CD4-positive, alpha-beta T cell treated with Interleukin-6 at 100 ng/mL for 8 hours (primary cell): ENCODE results near the gene ACSF3.
A peak's percentile ranks its signal among the peaks of the same experiment; 100 is the strongest.

Source experiments
- DNase-seq: peaks from one replicate; pipeline ENCODE4 v3.0.0-alpha.2; 2020; ENCODE audit warnings: mixed read lengths, low spot score

Gene ACSF3

DNA sequence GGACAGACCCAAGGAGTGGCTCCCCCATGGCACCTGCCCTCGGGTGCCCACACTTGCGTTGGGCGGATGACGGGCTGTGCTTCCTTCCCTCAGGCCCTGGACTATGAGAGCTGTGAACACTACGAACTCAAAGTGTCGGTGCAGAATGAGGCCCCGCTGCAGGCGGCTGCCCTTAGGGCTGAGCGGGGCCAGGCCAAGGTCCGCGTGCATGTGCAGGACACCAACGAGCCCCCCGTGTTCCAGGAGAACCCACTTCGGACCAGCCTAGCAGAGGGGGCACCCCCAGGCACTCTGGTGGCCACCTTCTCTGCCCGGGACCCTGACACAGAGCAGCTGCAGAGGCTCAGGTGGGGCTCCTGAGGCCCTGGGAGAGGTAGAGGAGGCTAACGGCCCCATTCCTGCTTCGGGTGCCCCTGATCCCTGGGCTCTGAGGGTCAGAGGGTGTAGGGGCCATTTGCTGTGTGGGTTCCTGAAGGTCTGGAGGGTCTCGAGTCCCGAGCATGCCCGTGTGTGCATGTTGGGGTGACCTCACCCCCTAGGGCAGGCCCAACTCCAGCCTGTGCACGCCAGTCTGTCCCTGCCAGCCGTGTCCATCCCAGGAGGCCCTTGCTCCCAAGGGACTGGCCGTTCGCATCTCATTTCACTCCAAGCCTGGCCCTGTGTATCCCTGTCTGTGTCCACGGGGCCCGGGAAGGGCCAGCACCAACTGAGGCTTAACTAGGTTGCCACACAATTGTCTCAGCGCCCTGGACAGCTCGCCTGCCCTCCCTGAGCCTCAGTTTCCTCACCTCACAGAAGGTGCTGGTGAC lies 96.7 kb downstream of the ACSF3 start:
- DNase-seq, result no peak

DNA sequence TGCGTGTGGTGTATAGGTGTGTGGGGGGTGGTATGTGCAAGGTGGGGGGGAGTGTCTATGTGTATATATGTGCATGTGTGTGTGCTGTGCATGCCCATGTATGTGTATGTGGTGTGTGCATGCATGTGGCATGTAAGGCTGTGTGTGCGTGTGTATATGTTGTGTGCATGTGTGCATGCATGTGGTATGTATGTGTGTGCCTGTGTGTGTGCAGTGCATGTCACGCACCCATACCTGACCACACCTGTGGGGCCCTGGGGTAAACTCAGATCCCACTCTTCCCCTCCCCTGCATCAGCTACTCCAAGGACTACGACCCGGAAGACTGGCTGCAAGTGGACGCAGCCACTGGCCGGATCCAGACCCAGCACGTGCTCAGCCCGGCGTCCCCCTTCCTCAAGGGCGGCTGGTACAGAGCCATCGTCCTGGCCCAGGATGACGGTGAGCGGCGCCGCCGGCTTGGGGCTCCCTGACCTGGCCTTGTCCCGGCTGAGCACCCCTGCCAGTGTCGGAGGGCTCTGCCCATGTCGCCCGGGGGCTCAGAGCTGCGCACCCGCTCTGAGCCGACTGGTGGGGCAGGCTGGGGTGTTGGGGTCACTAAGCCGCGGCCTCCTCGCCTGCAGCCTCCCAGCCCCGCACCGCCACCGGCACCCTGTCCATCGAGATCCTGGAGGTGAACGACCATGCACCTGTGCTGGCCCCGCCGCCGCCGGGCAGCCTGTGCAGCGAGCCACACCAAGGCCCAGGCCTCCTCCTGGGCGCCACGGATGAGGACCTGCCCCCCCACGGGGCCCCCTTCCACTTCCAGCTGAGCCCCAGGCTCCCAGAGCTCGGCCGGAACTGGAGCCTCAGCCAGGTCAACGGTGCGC lies 97.6 kb downstream of the ACSF3 start:
- DNase-seq, result no peak

- no peak for DNase-seq
Observed at GRCh38 chr16:89191901-89192185, 98.2 kb downstream of the ACSF3 start.

GRCh38 chr16:89192186-89192955 lies 98.7 kb downstream of the ACSF3 start:
- peak; percentile 84 for DNase-seq

DNA sequence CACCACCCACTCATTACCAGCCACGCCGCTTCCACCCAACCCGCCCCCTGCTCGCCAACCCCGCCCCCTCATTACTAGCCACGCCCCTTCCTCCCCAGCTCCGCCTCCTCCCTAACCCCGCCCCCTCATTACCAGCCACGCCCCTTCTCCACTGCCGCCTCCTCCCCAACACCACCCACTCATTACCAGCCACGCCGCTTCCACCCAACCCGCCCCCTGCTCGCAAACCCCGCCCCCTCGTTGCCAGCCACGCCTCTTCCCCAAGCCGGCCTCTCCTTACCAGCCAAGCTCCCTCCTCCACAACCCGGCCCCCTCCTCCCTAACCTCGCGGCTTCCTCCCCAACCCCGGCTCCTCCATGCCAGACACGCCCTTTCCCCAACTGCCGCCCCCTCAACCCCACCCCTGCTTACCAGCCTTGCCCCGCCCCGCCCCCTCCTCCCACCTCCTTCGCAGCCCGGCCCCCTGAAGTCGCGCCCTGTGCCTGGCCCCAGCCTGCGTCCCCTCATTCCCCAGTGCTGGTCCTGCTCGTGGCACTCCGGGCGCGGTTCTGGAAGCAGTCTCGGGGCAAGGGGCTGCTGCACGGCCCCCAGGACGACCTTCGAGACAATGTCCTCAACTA lies 99.4 kb downstream of the ACSF3 start:
- peak; percentile 51 for DNase-seq

DNA sequence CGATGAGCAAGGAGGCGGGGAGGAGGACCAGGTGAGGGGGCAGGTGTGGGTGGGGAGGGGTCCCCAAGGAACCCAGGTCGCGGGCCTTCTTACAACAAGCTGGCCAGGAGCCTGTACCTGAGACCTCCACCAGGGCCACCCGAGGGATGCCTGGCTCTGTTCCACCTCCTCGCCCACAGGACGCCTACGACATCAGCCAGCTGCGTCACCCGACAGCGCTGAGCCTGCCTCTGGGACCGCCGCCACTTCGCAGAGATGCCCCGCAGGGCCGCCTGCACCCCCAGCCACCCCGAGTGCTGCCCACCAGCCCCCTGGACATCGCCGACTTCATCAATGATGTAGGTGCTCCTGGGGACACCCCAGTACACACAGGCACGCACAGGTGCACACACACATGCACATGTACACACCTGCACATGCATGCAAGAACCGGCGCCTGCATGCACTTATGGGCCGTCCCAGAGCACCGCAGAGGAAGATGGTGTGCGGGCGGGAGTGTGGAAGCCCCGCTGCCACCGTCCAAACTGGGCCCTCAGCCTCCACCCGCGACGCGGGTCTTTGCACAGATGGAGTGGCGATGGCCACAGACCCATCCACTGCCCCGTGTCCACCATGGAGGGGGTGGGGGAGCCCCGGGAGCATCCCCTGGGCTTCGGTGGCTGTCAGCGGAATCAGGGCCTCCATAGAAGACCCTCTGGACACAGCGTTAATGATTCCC lies 100.1 kb downstream of the ACSF3 start:
- DNase-seq, result no peak

DNA sequence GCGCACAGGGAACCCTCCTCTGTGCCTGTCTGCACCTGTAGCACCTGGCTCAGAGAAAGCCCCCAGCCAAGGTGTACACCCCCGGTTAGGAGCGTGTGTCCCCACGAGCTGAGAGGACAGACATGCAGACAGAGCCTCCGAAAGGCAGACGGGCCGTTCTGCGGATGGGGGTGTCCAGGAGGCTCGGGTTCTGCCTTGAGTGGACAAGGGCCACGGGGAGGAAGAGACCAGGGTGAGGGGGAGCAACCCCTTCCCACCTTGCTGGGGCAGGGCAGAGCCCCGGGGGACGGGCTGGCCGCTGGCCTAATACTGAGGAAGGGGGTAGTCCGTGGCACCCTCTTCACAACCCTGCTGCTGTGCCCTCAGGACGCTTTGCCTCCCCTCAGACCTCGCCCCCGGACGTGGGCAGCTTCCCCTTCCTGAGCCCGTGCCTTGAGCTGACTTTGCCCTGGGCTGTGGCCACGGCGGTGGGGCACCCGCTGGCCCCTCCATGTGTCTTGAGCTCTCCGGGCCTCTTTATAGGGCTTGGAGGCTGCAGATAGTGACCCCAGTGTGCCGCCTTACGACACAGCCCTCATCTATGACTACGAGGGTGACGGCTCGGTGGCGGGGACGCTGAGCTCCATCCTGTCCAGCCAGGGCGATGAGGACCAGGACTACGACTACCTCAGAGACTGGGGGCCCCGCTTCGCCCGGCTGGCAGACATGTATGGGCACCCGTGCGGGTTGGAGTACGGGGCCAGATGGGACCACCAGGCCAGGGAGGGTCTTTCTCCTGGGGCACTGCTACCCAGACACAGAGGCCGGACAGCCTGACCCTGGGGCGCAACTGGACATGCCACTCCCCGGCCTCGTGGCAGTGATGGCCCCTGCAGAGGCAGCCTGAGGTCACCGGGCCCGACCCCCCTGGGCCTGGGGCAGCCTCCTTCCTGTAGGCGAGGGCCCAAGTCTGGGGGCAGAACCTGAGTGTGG lies 101.0 kb downstream of the ACSF3 start:
- no peak for DNase-seq

DNA sequence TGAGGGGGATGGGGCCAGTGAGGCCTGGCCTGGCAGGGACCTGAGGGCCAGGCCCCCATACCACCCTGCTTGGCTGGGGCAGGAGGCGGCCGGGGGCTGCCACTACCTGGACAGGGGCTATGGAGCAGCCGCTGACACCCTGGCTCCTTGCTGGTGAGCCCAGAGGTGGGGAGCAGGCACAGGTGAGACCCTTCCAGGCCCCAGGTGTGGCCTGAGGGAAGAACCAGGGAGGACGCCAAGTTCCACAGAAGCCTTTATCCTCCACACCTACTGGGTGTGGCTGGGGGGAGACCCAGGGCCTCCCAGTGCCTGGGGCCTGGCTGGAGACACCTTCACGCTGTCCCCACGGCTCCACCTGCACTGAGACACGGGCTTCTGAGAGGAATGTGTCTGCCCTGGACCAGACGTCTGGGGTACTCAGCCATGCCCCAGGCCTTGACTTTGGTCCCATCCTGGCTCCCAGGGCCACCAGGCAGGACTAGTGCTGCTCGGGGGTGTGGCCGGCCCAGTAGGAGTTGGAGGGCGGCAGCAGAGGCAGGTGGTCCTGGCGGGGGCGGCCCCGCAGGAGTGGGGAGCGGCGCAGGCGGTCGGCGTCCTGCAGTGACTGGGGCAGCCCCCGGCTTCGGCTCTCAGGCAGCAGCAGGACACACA lies 102.0 kb downstream of the ACSF3 start:
- DNase-seq, result no peak

- DNase-seq, result no peak
Observed at GRCh38 chr16:89197033-89197632, 103.5 kb downstream of the ACSF3 start.

- DNase-seq, result no peak
Observed at GRCh38 chr16:89197633-89198416, 104.2 kb downstream of the ACSF3 start.

DNA sequence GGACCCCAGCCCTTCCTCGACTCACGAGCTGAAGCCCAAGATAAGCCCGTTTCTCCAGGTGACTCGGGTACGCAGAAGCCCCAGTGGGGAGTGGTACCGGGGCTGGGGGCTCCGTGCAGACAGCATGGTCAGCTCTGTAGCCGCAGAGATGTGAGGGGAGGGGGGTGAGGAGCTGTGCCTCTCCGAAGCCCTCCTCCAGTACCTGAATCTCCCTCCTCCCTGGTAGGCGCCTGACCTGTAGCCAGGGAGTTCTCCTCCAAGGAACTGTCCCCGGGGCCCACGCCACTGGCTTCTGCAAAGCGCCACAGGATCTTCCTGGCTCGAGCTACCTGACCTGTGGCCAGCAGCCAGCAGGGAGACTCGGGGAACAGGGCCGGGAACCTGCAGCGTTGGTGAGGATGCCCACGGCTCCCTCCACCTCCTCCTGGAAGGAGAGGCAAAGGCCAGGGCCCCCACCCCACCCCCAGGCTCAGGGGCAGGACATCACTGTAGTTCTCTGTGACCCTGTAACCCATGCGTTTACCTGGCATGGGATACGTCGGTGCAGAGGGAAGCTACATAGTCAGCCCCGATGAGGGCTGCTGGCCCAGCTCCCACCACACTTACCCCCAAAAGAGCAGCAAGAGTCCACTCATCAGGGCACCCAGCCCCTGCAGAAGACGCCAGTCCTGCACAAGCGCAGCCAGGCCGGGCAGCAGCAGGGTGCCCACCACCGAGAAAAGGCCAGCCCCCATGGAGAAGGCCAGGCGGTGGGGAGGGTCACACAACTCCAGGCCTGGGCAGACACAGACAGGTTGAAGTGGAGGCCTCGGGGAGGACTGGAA lies 105.0 kb downstream of the ACSF3 start:
- no peak for DNase-seq

- DNase-seq, result no peak
Observed at GRCh38 chr16:89199241-89200123, 105.8 kb downstream of the ACSF3 start.

GRCh38 chr16:89200124-89200849 lies 106.6 kb downstream of the ACSF3 start, which contains the start of gene SLC22A31:
SLC22A31 (minus strand) TSS chr16:89200537; CDS start chr16:89200501, 36 bp downstream.
- no peak for DNase-seq

DNA sequence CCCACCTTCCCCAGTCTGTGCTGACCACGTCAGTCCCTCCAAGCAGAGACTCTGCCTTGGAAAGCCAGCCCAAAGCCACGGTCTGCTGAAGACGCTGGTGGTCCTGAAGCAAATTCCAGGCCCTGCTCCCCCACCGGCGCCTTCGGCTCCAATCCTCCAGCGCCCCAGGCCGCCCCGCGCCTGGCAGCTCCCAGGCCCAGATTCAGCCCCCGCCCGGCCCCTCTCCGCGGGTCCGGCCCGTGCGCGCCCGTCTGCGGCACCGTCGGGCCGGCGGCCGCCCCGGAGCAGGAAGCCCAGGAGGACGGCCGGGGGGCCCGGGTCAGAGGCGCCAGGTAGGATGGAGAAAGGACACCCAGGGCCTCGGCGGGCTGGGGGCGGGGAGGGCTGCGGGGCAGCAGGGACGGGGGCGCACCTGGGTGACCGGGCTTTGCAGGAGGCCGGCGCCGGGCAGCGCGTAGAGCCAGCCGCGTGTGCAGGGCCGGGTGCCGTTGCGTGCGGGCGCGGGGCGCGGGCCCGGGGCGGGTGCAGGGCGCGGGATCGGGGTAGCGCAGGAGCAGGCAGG lies 107.3 kb downstream of the ACSF3 start:
- no peak for DNase-seq
